Measurements from ENCODE around the gene RGS7. TPM values are rescaled to one million over a fixed set of nuclear protein-coding genes. Genes with fewer than 3 reads are reported as not detected.
"Not testable (repeated sequence)": the region's sequence is repeated elsewhere in the genome, so short reads cannot be mapped to it uniquely, and the experiment has no call there.

RGS7 gene
- total and polyA plus RNA-seq, 10 of the 15 experiments (the other 5 are each of a cell fraction or from before 2014, with no cell fraction given) = not detected

DNA sequence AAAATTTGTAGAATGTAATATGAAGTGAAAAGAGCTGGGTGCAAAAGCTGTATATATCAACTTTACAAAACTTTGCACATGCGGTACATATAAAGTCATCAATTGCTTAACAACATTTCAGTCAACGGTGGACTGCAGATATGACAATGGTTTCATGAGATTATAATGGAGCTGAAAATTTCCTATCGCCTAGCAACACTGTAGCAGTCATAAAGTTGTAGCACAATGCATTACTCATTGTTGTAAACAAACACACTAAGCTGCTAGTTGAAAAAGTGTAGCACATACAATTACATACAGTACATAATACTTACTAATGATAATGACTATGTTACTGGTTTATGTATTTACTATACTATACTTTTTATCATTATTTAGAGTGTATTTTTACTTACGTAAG, 64.0 kb downstream of the RGS7 start (continued):
- TF ChIP-seq, protein P1, sequence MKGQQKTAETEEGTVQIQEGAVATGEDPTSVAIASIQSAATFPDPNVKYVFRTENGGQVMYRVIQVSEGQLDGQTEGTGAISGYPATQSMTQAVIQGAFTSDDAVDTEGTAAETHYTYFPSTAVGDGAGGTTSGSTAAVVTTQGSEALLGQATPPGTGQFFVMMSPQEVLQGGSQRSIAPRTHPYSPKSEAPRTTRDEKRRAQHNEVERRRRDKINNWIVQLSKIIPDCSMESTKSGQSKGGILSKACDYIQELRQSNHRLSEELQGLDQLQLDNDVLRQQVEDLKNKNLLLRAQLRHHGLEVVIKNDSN (IDR thresholded peaks at IDR 0.05; ENCODE audit: borderline replicate concordance, extremely low read length, insufficient read depth, low read depth, low read length) = no peak
- TF ChIP-seq IKZF2 (IDR thresholded peaks at IDR 0.05) (no peak), ZNF24 (IDR thresholded peaks at IDR 0.05) (no peak), NFIC (IDR thresholded peaks at IDR 0.05; ENCODE audit: low read depth, low read length) (no peak), MEF2B (IDR thresholded peaks at IDR 0.05; ENCODE audit: partially characterized antibody, poor library complexity, severe bottlenecking) (no peak), HDGF (IDR thresholded peaks at IDR 0.05) (no peak), MEF2A (IDR thresholded peaks at IDR 0.05; ENCODE audit: insufficient read depth, low read depth, low read length) (no peak), ZNF384 (IDR thresholded peaks at IDR 0.05; ENCODE audit: borderline replicate concordance, low read depth, low read length) (no peak)
- TF ChIP-seq, protein P2, sequence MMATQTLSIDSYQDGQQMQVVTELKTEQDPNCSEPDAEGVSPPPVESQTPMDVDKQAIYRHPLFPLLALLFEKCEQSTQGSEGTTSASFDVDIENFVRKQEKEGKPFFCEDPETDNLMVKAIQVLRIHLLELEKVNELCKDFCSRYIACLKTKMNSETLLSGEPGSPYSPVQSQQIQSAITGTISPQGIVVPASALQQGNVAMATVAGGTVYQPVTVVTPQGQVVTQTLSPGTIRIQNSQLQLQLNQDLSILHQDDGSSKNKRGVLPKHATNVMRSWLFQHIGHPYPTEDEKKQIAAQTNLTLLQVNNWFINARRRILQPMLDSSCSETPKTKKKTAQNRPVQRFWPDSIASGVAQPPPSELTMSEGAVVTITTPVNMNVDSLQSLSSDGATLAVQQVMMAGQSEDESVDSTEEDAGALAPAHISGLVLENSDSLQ (IDR thresholded peaks at IDR 0.05) = no peak
- TF ChIP-seq, protein P3, sequence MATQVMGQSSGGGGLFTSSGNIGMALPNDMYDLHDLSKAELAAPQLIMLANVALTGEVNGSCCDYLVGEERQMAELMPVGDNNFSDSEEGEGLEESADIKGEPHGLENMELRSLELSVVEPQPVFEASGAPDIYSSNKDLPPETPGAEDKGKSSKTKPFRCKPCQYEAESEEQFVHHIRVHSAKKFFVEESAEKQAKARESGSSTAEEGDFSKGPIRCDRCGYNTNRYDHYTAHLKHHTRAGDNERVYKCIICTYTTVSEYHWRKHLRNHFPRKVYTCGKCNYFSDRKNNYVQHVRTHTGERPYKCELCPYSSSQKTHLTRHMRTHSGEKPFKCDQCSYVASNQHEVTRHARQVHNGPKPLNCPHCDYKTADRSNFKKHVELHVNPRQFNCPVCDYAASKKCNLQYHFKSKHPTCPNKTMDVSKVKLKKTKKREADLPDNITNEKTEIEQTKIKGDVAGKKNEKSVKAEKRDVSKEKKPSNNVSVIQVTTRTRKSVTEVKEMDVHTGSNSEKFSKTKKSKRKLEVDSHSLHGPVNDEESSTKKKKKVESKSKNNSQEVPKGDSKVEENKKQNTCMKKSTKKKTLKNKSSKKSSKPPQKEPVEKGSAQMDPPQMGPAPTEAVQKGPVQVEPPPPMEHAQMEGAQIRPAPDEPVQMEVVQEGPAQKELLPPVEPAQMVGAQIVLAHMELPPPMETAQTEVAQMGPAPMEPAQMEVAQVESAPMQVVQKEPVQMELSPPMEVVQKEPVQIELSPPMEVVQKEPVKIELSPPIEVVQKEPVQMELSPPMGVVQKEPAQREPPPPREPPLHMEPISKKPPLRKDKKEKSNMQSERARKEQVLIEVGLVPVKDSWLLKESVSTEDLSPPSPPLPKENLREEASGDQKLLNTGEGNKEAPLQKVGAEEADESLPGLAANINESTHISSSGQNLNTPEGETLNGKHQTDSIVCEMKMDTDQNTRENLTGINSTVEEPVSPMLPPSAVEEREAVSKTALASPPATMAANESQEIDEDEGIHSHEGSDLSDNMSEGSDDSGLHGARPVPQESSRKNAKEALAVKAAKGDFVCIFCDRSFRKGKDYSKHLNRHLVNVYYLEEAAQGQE (IDR thresholded peaks at IDR 0.05; ENCODE audit: low read depth, low read length) = no peak
- TF ChIP-seq, protein P4, sequence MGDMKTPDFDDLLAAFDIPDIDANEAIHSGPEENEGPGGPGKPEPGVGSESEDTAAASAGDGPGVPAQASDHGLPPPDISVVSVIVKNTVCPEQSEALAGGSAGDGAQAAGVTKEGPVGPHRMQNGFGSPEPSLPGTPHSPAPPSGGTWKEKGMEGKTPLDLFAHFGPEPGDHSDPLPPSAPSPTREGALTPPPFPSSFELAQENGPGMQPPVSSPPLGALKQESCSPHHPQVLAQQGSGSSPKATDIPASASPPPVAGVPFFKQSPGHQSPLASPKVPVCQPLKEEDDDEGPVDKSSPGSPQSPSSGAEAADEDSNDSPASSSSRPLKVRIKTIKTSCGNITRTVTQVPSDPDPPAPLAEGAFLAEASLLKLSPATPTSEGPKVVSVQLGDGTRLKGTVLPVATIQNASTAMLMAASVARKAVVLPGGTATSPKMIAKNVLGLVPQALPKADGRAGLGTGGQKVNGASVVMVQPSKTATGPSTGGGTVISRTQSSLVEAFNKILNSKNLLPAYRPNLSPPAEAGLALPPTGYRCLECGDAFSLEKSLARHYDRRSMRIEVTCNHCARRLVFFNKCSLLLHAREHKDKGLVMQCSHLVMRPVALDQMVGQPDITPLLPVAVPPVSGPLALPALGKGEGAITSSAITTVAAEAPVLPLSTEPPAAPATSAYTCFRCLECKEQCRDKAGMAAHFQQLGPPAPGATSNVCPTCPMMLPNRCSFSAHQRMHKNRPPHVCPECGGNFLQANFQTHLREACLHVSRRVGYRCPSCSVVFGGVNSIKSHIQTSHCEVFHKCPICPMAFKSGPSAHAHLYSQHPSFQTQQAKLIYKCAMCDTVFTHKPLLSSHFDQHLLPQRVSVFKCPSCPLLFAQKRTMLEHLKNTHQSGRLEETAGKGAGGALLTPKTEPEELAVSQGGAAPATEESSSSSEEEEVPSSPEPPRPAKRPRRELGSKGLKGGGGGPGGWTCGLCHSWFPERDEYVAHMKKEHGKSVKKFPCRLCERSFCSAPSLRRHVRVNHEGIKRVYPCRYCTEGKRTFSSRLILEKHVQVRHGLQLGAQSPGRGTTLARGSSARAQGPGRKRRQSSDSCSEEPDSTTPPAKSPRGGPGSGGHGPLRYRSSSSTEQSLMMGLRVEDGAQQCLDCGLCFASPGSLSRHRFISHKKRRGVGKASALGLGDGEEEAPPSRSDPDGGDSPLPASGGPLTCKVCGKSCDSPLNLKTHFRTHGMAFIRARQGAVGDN (IDR thresholded peaks at IDR 0.05) = no peak

DNA sequence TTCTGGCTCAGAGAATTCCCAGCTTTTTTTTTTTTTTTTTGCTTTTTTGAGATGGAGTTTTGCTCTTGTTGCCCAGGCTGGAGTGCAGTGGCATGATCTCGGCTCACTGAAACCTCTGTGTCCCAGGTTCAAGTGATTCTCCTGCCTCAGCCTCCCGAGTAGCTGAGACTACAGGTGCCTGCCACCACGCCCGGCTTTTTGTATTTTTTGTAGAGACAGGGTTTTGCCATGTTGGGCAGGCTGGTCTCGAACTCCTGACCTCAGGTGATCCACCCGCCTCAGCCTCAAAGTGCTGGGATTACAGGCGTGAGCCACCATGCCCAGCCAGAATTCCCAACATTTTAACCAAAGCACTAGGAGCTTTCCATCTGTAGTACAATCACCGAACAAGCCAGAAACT, 65.5 kb downstream of the RGS7 start:
- H3K4me3 ChIP-seq; H3K4me2 ChIP-seq (ENCODE audit: control insufficient read depth, insufficient read depth); SMC1A ChIA-PET (ENCODE audit: uncharacterized antibody, unreplicated experiment); H3K36me3 ChIP-seq (ENCODE audit: control insufficient read depth in 2 of 2, insufficient read depth in 2 of 2, low read length in 1 of 2); BruUV-seq (replicated peaks); intact Hi-C loops (cut with micrococcal nuclease; ENCODE audit: unreplicated experiment); in situ Hi-C loops (cut with MboI); CTCF ChIA-PET; H3K79me2 ChIP-seq (ENCODE audit: control insufficient read depth, insufficient read depth, low read length); POLR2A ChIA-PET; H3K9ac ChIP-seq (ENCODE audit: control insufficient read depth, insufficient read depth, low read length); FAIRE-seq; H2AFZ ChIP-seq (ENCODE audit: control insufficient read depth, low read depth, low read length); H3K9me3 ChIP-seq (replicated peaks; ENCODE audit: control insufficient read depth, insufficient read depth, low read length); H3K4me1 ChIP-seq (ENCODE audit: control insufficient read depth, insufficient read depth, low read length); H3K27me3 ChIP-seq (replicated peaks in 1 of 2; ENCODE audit: control insufficient read depth in 2 of 2, insufficient read depth in 2 of 2, low read length in 1 of 2); H3K27ac ChIP-seq (ENCODE audit: control insufficient read depth, insufficient read depth); ATAC-seq; RAD21 ChIA-PET (ENCODE audit: unreplicated experiment); H4K20me1 ChIP-seq (ENCODE audit: control insufficient read depth, insufficient read depth); DNase-seq (ENCODE audit: low read depth, low spot score): not testable (repeated sequence)
- WGBS (ENCODE audit: insufficient coverage, insufficient replicate concordance, low lambda C conversion rate, missing lambda C conversion rate) = 13% methylated on average over 8 of the region's 8 CpGs

Measured in GM12878 (cell line).